NB4 (cell line): ENCODE data around the gene FAM111A.

Experiments used
- CTCF ChIP-seq: IDR thresholded peaks from one replicate; pipeline ENCODE4 v1.5.1; 2012; ENCODE audit warnings: low read depth, low read length
- MAX ChIP-seq: IDR thresholded peaks from 2 replicates; pipeline ENCODE4 v1.6.1; 2011; ENCODE audit warnings: low read depth, low read length
- MYC ChIP-seq: IDR thresholded peaks from 2 replicates; pipeline ENCODE4 v1.6.1; 2011; ENCODE audit warnings: low read depth, low read length
- POLR2A ChIP-seq: IDR thresholded peaks from 2 replicates; pipeline ENCODE4 v1.6.1; 2011; ENCODE audit warnings: mild to moderate bottlenecking; ENCODE audit not compliant: insufficient read length; ENCODE audit errors: extremely low read depth

- TF ChIP-seq CTCF = no peak
- TF ChIP-seq POLR2A = no peak
- TF ChIP-seq MYC = peak; percentile 48; the same call in 1 of the 2 replicates
- peak; percentile 41 for TF ChIP-seq MAX
These were observed 2.9 kb downstream of the FAM111A start for GRCh38 chr11:59145534-59145933.
